Measurements from ENCODE around the gene GPC6. TPM values are rescaled to one million over a fixed set of nuclear protein-coding genes. Genes with fewer than 3 reads are reported as not detected.

Gene GPC6
- total RNA-seq, 1 donor from 2014 or later: not detected

- ChIA-PET POLR2A (no interaction called here), CTCF (no interaction called here)
- no peaks in the 10 kb centered on the region for H3K36me3 Mint-ChIP-seq (ENCODE audit: low read depth)
- H3K27ac Mint-ChIP-seq: no peak overlapping the region
- peaks cover 21% of the 10 kb centered on the region for H3K27me3 Mint-ChIP-seq
- no peak for DNase-seq
- H3K4me1 Mint-ChIP-seq: peaks cover 21% of the 10 kb centered on the region
- H3K9me3 Mint-ChIP-seq: peaks cover 12% of the 10 kb centered on the region
- no peak overlapping the region for H3K4me3 Mint-ChIP-seq
- no peak for ATAC-seq (ENCODE audit: low read depth)
- TF ChIP-seq, protein P1, sequence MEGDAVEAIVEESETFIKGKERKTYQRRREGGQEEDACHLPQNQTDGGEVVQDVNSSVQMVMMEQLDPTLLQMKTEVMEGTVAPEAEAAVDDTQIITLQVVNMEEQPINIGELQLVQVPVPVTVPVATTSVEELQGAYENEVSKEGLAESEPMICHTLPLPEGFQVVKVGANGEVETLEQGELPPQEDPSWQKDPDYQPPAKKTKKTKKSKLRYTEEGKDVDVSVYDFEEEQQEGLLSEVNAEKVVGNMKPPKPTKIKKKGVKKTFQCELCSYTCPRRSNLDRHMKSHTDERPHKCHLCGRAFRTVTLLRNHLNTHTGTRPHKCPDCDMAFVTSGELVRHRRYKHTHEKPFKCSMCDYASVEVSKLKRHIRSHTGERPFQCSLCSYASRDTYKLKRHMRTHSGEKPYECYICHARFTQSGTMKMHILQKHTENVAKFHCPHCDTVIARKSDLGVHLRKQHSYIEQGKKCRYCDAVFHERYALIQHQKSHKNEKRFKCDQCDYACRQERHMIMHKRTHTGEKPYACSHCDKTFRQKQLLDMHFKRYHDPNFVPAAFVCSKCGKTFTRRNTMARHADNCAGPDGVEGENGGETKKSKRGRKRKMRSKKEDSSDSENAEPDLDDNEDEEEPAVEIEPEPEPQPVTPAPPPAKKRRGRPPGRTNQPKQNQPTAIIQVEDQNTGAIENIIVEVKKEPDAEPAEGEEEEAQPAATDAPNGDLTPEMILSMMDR (IDR thresholded peaks at IDR 0.05): no peak
- intact Hi-C loops (cut with micrococcal nuclease): no loop called here
Measured at GRCh38 chr13:94415500-94416237, 1189.1 kb downstream of the GPC6 start.

DNA sequence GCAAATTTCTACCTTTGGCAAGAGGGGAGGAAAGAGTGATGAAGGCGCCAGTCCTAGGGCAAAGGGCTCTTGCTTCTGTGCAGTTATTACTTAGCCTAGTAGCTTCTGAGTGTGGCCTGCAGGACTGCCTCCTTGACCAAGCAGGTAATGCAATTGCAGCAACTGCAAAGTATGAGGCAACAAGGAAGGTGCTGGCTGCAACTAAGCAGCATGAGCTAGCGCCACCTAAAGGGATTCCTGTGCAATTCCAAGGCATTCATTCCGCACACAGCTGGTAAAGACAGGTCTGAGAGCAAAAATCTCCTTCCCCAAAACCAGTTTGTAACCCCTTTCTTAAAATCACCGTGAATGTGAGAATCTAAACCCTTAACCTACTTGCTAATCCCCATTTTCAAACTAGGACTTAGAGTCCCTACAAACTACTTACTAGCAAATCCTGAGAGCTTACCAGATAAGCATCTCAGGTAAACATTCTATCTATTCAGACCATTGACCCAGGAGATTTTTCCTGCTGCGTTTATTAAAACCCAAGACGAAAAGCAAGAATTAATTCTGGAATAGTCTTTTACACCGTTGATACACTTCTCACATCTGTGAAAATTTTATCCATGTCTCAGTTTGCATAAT, 1190.0 kb downstream of the GPC6 start:
- intact Hi-C loops (cut with micrococcal nuclease): no loop called here
- Mint-ChIP-seq H3K27ac (no peak overlapping the region), H3K4me1 (peaks cover 21% of the 10 kb centered on the region), H3K27me3 (peaks cover 22% of the 10 kb centered on the region), H3K4me3 (no peak overlapping the region), H3K36me3 (ENCODE audit: low read depth) (no peaks in the 10 kb centered on the region), H3K9me3 (peaks cover 17% of the 10 kb centered on the region)
- DNase-seq: no peak
- TF ChIP-seq, protein P1 (IDR thresholded peaks at IDR 0.05): no peak
- no peak for ATAC-seq (ENCODE audit: low read depth)
- ChIA-PET POLR2A (no interaction called here), CTCF (no interaction called here)

DNA sequence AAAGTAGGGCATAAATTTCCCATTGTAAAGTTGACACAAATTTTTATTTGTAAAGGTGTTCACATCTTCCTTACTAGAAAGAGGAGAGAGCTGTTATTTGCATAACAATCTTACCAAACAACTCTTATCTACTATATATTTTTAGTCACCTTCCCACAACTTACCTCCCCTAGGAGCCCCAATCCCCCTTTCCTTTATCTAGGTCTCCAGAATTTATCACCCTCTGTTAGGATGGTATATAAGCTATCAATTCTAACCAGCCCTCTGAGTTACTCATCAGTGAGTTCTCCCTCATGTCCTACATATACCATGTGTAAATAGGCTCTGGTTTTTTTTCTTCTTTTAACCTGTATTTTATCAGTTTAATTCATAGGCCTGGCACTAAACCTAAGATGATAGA, 1190.7 kb downstream of the GPC6 start:
- ATAC-seq (ENCODE audit: low read depth): no peak
- Mint-ChIP-seq H3K4me1 (peaks cover 21% of the 10 kb centered on the region), H3K9me3 (peaks cover 19% of the 10 kb centered on the region), H3K27ac (no peak overlapping the region), H3K4me3 (no peak overlapping the region), H3K27me3 (peaks cover 20% of the 10 kb centered on the region), H3K36me3 (ENCODE audit: low read depth) (no peaks in the 10 kb centered on the region)
- intact Hi-C loops (cut with micrococcal nuclease): no loop called here
- TF ChIP-seq, protein P1 (IDR thresholded peaks at IDR 0.05): no peak
- CTCF ChIA-PET: no interaction called here
- no peak for DNase-seq
- POLR2A ChIA-PET: no interaction called here

DNA sequence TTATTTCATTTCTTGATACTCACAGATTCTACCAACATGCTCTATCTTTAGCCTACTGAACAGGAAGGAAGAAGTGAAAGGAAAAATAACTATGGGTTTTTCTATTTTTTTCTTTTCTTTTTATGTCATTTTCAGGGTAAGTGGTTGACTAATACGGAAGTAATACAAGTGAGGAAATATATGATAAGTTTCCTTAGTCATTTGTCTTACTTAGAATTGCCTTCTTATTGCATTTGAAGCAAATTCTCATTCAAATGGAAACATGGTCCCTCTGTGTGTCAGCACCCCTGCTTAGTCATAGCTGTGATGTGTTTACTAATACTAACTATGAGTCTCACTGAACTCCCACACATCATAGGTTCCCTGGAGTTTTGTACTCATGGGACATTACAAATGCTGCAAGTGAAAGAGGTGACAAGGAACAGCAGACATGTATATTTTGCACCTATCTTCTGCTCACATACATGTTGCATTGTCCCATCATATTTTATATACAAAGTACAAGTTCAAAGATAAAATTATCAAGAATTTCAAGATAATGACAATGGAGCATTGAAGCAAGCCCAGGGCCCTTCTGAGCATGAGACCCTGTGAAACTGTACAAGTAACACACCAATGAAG, 1192.8 kb downstream of the GPC6 start:
- no peaks in the 10 kb centered on the region for H3K36me3 Mint-ChIP-seq (ENCODE audit: low read depth)
- no peak overlapping the region for H3K4me3 Mint-ChIP-seq
- peaks cover 21% of the 10 kb centered on the region for H3K4me1 Mint-ChIP-seq
- peak; percentile 40 for ATAC-seq (ENCODE audit: low read depth)
- H3K27ac Mint-ChIP-seq: no peak overlapping the region
- intact Hi-C loops (cut with micrococcal nuclease): no loop called here
- ChIA-PET CTCF (no interaction called here), POLR2A (no interaction called here)
- DNase-seq: no peak
- TF ChIP-seq, protein P1 (IDR thresholded peaks at IDR 0.05): no peak
- H3K27me3 Mint-ChIP-seq: peaks cover 22% of the 10 kb centered on the region
- peaks cover 19% of the 10 kb centered on the region for H3K9me3 Mint-ChIP-seq

DNA sequence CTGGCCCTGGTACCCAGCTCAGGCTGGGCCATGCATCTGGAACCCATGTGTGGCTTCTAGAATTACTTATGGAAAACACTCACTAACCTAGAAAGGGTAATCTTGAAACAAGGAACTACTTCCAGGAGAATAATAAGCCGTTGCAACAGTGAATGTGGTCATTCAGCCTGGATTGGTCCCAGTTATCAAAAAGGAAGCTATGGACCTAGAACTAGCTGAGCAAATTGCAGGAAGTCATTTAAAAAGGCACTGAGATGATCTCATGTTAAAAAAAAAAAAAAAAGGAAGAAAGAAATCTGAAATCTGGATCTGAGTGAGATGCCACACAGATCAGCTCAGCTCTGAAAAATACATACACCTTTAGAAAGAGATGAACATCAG, 1193.3 kb downstream of the GPC6 start:
- peaks cover 19% of the 10 kb centered on the region for H3K9me3 Mint-ChIP-seq
- ChIA-PET POLR2A (interaction anchor here (0.6 kb wide), 1 partner anchor 1370 kb away, joined by 4 read pairs; no protein-coding TSS in a partner anchor), CTCF (no interaction called here)
- DNase-seq: no peak
- TF ChIP-seq, protein P1 (IDR thresholded peaks at IDR 0.05): no peak
- H3K27me3 Mint-ChIP-seq: peaks cover 23% of the 10 kb centered on the region
- H3K27ac Mint-ChIP-seq: no peak overlapping the region
- intact Hi-C loops (cut with micrococcal nuclease): no loop called here
- no peak overlapping the region for H3K4me3 Mint-ChIP-seq
- H3K36me3 Mint-ChIP-seq (ENCODE audit: low read depth): no peaks in the 10 kb centered on the region
- H3K4me1 Mint-ChIP-seq: peaks cover 21% of the 10 kb centered on the region
- no peak for ATAC-seq (ENCODE audit: low read depth)
